Adrenal gland (tissue), 5 donors: ENCODE measurements around the gene FADD.

Experiments used
- CTCF ChIP-seq, 6 experiments: fragments of 450-650 bp in 4 of 6; fragments of 200-600 bp in 2 of 6; sonication (generic) in 1 of 6; IDR thresholded peaks; 1 replicate in 5 of 6; 2 replicates in 1 of 6; pipeline versions ENCODE4 v1.5.1 to v1.8.0; 2016 to 2021; ENCODE audit warnings: antibody characterized with exemption in 6 of 6, mild to moderate bottlenecking in 2 of 6, moderate library complexity in 1 of 6
- POLR2A ChIP-seq, 2 donors: fragments of 450-650 bp; IDR thresholded peaks; one replicate each; pipeline ENCODE4 v1.6.1; 2017; ENCODE audit warnings: antibody characterized with exemption in 2 of 2, mild to moderate bottlenecking in 2 of 2, moderate library complexity in 1 of 2
- donor health status: DM: no; HTN: no; CAD: no.

GRCh38 chr11:70155386-70155785 lies 47.7 kb upstream of the FADD start:
- TF ChIP-seq POLR2A (IDR thresholded peaks at IDR 0.05) (no peak), CTCF (IDR thresholded peaks at IDR 0.05) (no peak)
